ENCODE results near the gene CSNK1A1L.

GRCh38 chr13:37139356-37139755, 33.9 kb upstream of the CSNK1A1L start:
- TF ChIP-seq, protein P1, sequence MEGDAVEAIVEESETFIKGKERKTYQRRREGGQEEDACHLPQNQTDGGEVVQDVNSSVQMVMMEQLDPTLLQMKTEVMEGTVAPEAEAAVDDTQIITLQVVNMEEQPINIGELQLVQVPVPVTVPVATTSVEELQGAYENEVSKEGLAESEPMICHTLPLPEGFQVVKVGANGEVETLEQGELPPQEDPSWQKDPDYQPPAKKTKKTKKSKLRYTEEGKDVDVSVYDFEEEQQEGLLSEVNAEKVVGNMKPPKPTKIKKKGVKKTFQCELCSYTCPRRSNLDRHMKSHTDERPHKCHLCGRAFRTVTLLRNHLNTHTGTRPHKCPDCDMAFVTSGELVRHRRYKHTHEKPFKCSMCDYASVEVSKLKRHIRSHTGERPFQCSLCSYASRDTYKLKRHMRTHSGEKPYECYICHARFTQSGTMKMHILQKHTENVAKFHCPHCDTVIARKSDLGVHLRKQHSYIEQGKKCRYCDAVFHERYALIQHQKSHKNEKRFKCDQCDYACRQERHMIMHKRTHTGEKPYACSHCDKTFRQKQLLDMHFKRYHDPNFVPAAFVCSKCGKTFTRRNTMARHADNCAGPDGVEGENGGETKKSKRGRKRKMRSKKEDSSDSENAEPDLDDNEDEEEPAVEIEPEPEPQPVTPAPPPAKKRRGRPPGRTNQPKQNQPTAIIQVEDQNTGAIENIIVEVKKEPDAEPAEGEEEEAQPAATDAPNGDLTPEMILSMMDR (IDR thresholded peaks at IDR 0.05 in 8 of 11, conservative IDR thresholded peaks at IDR 0.05 in 3 of 11): no peak
- no peak for TF ChIP-seq POLR2A (IDR thresholded peaks at IDR 0.05)

Data from spleen (tissue), 7 donors.